IMR-90 (cell line): ENCODE data around the gene KAT6B. TPM values are rescaled to one million over a fixed set of nuclear protein-coding genes. Genes with fewer than 3 reads are reported as not detected.

Experiments used
- ATAC-seq: fragments of 200-7000 bp; cut with Tn5 transposase; 2 replicates; pipeline ENCODE4 v1.9.1; 2020; ENCODE audit warnings: low read depth, mild to moderate bottlenecking, moderate library complexity
- BruUV-seq: library from RNA; stranded (reverse); fragments of 400-500 nt; replicated peaks from 2 replicates; lab custom pipeline; 2021; lab: Mats Ljungman, UMichigan
- CTCF ChIA-PET: fragments of 300-600 bp; formaldehyde crosslinking; extraction: SDS; loops from one replicate; lab custom pipeline; 2021; ENCODE audit warnings: antibody characterized with exemption; lab: Yijun Ruan, JAX
- POLR2A ChIA-PET: fragments of 300-600 bp; sonication (Branson Sonifier 250); formaldehyde crosslinking; loops from one replicate; lab custom pipeline; 2022; ENCODE audit warnings: antibody characterized with exemption; ENCODE audit not compliant: unreplicated experiment; lab: Charles Lee
- DNase-seq: peaks from one replicate; pipeline ENCODE4 v3.0.0; 2013
- H2AFZ ChIP-seq: replicated peaks from 2 replicates; pipeline ENCODE3; 2013; ENCODE audit warnings: low read length, mild to moderate bottlenecking; ENCODE audit not compliant: poor library complexity
- H2AK5ac ChIP-seq: 2 replicates; pipeline ENCODE4 v1.6.1; 2013; ENCODE audit warnings: low read depth, low read length, inconsistent platforms
- H2AK9ac ChIP-seq: replicated peaks from 2 replicates; pipeline ENCODE3; 2013; ENCODE audit warnings: mild to moderate bottlenecking, low read depth, low read length, moderate library complexity; ENCODE audit not compliant: poor library complexity
- H2BK120ac ChIP-seq: 2 replicates; pipeline ENCODE4 v1.6.1; 2013; ENCODE audit warnings: low read depth, low read length, inconsistent platforms
- H2BK15ac ChIP-seq: 3 replicates; pipeline ENCODE4 v1.6.1; 2013; ENCODE audit warnings: low read depth, low read length, inconsistent platforms
- H2BK20ac ChIP-seq: 2 replicates; pipeline ENCODE4 v1.6.1; 2013; ENCODE audit warnings: low read depth, mild to moderate bottlenecking, inconsistent platforms, low read length, moderate library complexity
- H2BK5ac ChIP-seq: 2 replicates; pipeline ENCODE4 v1.6.1; 2013; ENCODE audit warnings: mild to moderate bottlenecking, low read depth, low read length, inconsistent platforms; ENCODE audit not compliant: poor library complexity, severe bottlenecking
- H3K14ac ChIP-seq: replicated peaks from 2 replicates; pipeline ENCODE4 v1.6.1; 2013; ENCODE audit warnings: low read depth, low read length, inconsistent platforms
- H3K18ac ChIP-seq: 2 replicates; pipeline ENCODE4 v1.6.1; 2013; ENCODE audit warnings: low read depth, low read length, control low read depth
- H3K23ac ChIP-seq: 2 replicates; pipeline ENCODE4 v1.6.1; 2013; ENCODE audit warnings: low read depth, low read length, inconsistent platforms
- H3K27ac ChIP-seq: 2 replicates; pipeline ENCODE4 v1.5.1; 2013; ENCODE audit warnings: mild to moderate bottlenecking, control low read depth, low read length; ENCODE audit not compliant: insufficient read depth
- H3K27me3 ChIP-seq: 2 replicates; pipeline ENCODE4 v1.6.1; 2013; ENCODE audit warnings: low read length; ENCODE audit not compliant: control insufficient read depth, insufficient read depth
- H3K36me3 ChIP-seq: 2 replicates; pipeline ENCODE4 v1.6.1; 2013; ENCODE audit warnings: low read length, mixed read lengths; ENCODE audit not compliant: control insufficient read depth, insufficient read depth
- H3K4ac ChIP-seq: 2 replicates; pipeline ENCODE4 v1.6.1; 2013; ENCODE audit warnings: low read depth, low read length, inconsistent platforms
- H3K4me1 ChIP-seq: 2 replicates; pipeline ENCODE4 v1.6.1; 2013; ENCODE audit warnings: low read length, mixed read lengths; ENCODE audit not compliant: control insufficient read depth, insufficient read depth
- H3K4me2 ChIP-seq: 2 replicates; pipeline ENCODE4 v1.6.1; 2013; ENCODE audit warnings: low read depth, mild to moderate bottlenecking, control low read depth, low read length, moderate library complexity
- H3K4me3 ChIP-seq: 2 replicates; pipeline ENCODE4 v1.5.1; 2013; ENCODE audit warnings: low read depth, mild to moderate bottlenecking, control low read depth, low read length, moderate library complexity; ENCODE audit not compliant: insufficient read depth
- H3K56ac ChIP-seq: 2 replicates; pipeline ENCODE4 v1.6.1; 2013; ENCODE audit warnings: low read length, inconsistent platforms; ENCODE audit not compliant: insufficient read depth; ENCODE audit errors: extremely low read depth
- H3K79me1 ChIP-seq, 2 experiments: 2 replicates each; pipeline ENCODE4 v1.6.1; 2013; ENCODE audit warnings: low read length in 2 of 2, inconsistent platforms in 1 of 2, low read depth in 1 of 2
- H3K9ac ChIP-seq: 2 replicates; pipeline ENCODE4 v1.6.1; 2013; ENCODE audit warnings: low read depth, low read length, control low read depth
- H3K9me1 ChIP-seq: 2 replicates; pipeline ENCODE4 v1.6.1; 2013; ENCODE audit warnings: low read length, inconsistent platforms; ENCODE audit not compliant: insufficient read depth
- H3K9me3 ChIP-seq: 2 replicates; pipeline ENCODE4 v1.6.1; 2013; ENCODE audit warnings: low read length; ENCODE audit not compliant: control insufficient read depth, insufficient read depth
- H4K20me1 ChIP-seq: 2 replicates; pipeline ENCODE4 v1.6.1; 2013; ENCODE audit warnings: low read length, inconsistent platforms; ENCODE audit not compliant: insufficient read depth
- H4K5ac ChIP-seq: 2 replicates; pipeline ENCODE4 v1.6.1; 2013; ENCODE audit warnings: mild to moderate bottlenecking, low read depth, low read length, control low read depth
- H4K8ac ChIP-seq, 2 experiments: 2 replicates each; pipeline ENCODE4 v1.6.1; 2013; ENCODE audit warnings: low read depth in 2 of 2, low read length in 2 of 2, control low read depth in 1 of 2, inconsistent platforms in 1 of 2
- H4K91ac ChIP-seq: 2 replicates; pipeline ENCODE4 v1.6.1; 2013; ENCODE audit warnings: low read depth, low read length, inconsistent platforms; ENCODE audit not compliant: insufficient read depth
- CHD1 ChIP-seq: IDR thresholded peaks from 2 replicates; pipeline ENCODE4 v1.6.1; 2012; ENCODE audit warnings: low read depth, low read length, improper control_type of control experiment
- FOS ChIP-seq: fragments of 150-350 bp; IDR thresholded peaks from 2 replicates; pipeline ENCODE4 v1.6.1; 2016; ENCODE audit warnings: low read depth, low read length
- WGBS, 2 experiments: methylation state at CpG; one replicate each; pipeline versions ENCODE4 v1.1.5 to v1.1.7; 2013; ENCODE audit warnings: missing lambda C conversion rate in 2 of 2; ENCODE audit not compliant: insufficient read length in 1 of 2; ENCODE audit errors: extremely low coverage in 2 of 2; 5-methylcytosine and 5-hydroxymethylcytosine counted together
- dilution Hi-C: fragments of 300-500 bp; cut with HindIII; formaldehyde crosslinking; loops from one replicate; pipeline ENCODE4 v1.14.3; 2018; ENCODE audit warnings: low sequenced_read_pairs; ENCODE audit not compliant: unreplicated experiment
- in situ Hi-C: fragments of 300-500 bp; cut with MboI; formaldehyde crosslinking; loops from 3 replicates; pipeline ENCODE4 v1.14.3; 2019; ENCODE audit warnings: low sequenced_read_pairs, inconsistent platforms, mixed read lengths
- intact Hi-C: fragments of 100-400 bp; cut with micrococcal nuclease; formaldehyde crosslinking; loops from 2 replicates; pipeline ENCODE4 v1.10.0; 2022
- polyA plus RNA-seq, 3 experiments: library from polyadenylated mRNA; depleted of rRNA; stranded (reverse); fragments of >200 nt; gene quantifications; 2 replicates each; pipeline ENCODE4 v1.2.3, GENCODE V29; 2012; ENCODE audit warnings: low replicate concordance in 1 of 3
- total RNA-seq: library from RNA; depleted of rRNA; stranded (reverse); fragments of >200 nt; gene quantifications from 2 replicates; pipeline ENCODE4 v1.2.3, GENCODE V29; 2012

Gene KAT6B
- total and polyA plus RNA-seq, 2 of the 4 experiments (the other 2 are of a cell fraction), result 8.8 to 28.1 TPM

- no peak overlapping the region for H3K9ac ChIP-seq
- BruUV-seq, result no TSS peak
- H2BK5ac ChIP-seq, result peak overlapping the region; percentile 0
- H2AFZ ChIP-seq, result peak overlapping the region; percentile 4
- in situ Hi-C loops, result no loop called here
- H3K4me3 ChIP-seq, result no peak overlapping the region
- peak; percentile 86 for DNase-seq
- no peak overlapping the region for H3K4me2 ChIP-seq
- CTCF ChIA-PET, result interaction anchor here (0.6 kb wide), 1 partner anchor 43 kb away, joined by 5 read pairs; no protein-coding TSS in a partner anchor
- H2BK20ac ChIP-seq, result no peak overlapping the region
- intact Hi-C loops, result no loop called here
- dilution Hi-C loops, result no loop called here
- H3K9me3 ChIP-seq, result no peaks in the 10 kb centered on the region
- no CpG with 5 or more reads among the region's 1 CpG for WGBS, 2 experiments
- POLR2A ChIA-PET, result no interaction called here
- H3K36me3 ChIP-seq, result no peaks in the 10 kb centered on the region
- no peaks in the 10 kb centered on the region for H3K79me1 ChIP-seq
- peak; percentile 42 for ATAC-seq
- TF ChIP-seq FOS (peak; percentile 53; the same call in 1 of the 2 replicates), CHD1 (no peak)
- no peak overlapping the region for H3K27ac ChIP-seq
- no peak overlapping the region for H2BK120ac ChIP-seq
- H2AK5ac ChIP-seq, result peak overlapping the region; percentile 17; the same call in 1 of the 2 replicates
- no peak overlapping the region for H3K56ac ChIP-seq
- H4K20me1 ChIP-seq, result no peaks in the 10 kb centered on the region
- no peak overlapping the region for H2AK9ac ChIP-seq
- H3K14ac ChIP-seq, result peak overlapping the region; percentile 68; the same call in 1 of the 2 replicates
- no peaks in the 10 kb centered on the region for H3K27me3 ChIP-seq
- no peak overlapping the region for H2BK15ac ChIP-seq
- H3K9me1 ChIP-seq, result peaks cover 6% of the 10 kb centered on the region; the same call in 1 of the 2 replicates
- H3K4ac ChIP-seq, result no peak overlapping the region
- H4K8ac ChIP-seq, result peak overlapping the region in 1 of 2 experiments; percentile 22; a peak in 1 of 4 replicates
- H3K18ac ChIP-seq, result no peak overlapping the region
- no peak overlapping the region for H3K23ac ChIP-seq
- no peak overlapping the region for H4K5ac ChIP-seq
- H3K4me1 ChIP-seq, result peaks cover 12% of the 10 kb centered on the region
- H4K91ac ChIP-seq, result peak overlapping the region; percentile 4; the same call in 1 of the 2 replicates
These were observed 216.0 kb downstream of the KAT6B start for GRCh38 chr10:75042292-75042974.
